Suprapubic skin (tissue), 4 donors: Measurements from ENCODE around the gene PPP3CB. TPM values are rescaled to one million over a fixed set of nuclear protein-coding genes. Genes with fewer than 3 reads are reported as not detected.

Experiments used
- DNase-seq, 2 donors: peaks; one replicate each; pipeline ENCODE4 v3.0.0-alpha.2; 2019; ENCODE audit warnings: low spot score in 2 of 2
- H3K27ac ChIP-seq: fragments of 200-600 bp; sonication (generic); one replicate; pipeline ENCODE4 v1.5.1; 2019
- H3K27me3 ChIP-seq: fragments of 200-600 bp; sonication (generic); one replicate; pipeline ENCODE4 v1.5.1; 2019
- H3K36me3 ChIP-seq: fragments of 200-600 bp; sonication (generic); one replicate; pipeline ENCODE4 v1.5.1; 2019
- H3K4me1 ChIP-seq: fragments of 200-600 bp; sonication (generic); one replicate; pipeline ENCODE4 v1.5.1; 2019
- H3K4me3 ChIP-seq: fragments of 200-600 bp; sonication (generic); one replicate; pipeline ENCODE4 v1.5.1; 2019; ENCODE audit warnings: mild to moderate bottlenecking
- H3K9me3 ChIP-seq: fragments of 200-600 bp; sonication (generic); one replicate; pipeline ENCODE4 v1.5.1; 2019
- EP300 ChIP-seq: sonication (generic); formaldehyde crosslinking; IDR thresholded peaks from one replicate; pipeline ENCODE4 v1.6.1; 2017; ENCODE audit warnings: antibody characterized with exemption
- POLR2A ChIP-seq, 2 donors: fragments of 450-650 bp; IDR thresholded peaks; one replicate each; pipeline ENCODE4 v1.6.1; 2017; ENCODE audit warnings: antibody characterized with exemption in 2 of 2, mild to moderate bottlenecking in 2 of 2, moderate library complexity in 2 of 2
- POLR2AphosphoS5 ChIP-seq, 3 donors: sonication (generic); formaldehyde crosslinking; IDR thresholded peaks; one replicate each; pipeline ENCODE4 v1.6.1; 2017; ENCODE audit warnings: antibody characterized with exemption in 3 of 3
- WGBS: methylation state at CpG from one replicate; pipeline ENCODE4 v1.1.5; 2018; 5-methylcytosine and 5-hydroxymethylcytosine counted together
- total RNA-seq, 4 donors: library from RNA; depleted of rRNA; stranded (reverse); fragments of >200 nt; gene quantifications; one replicate each; pipeline ENCODE4 v1.1.0, GENCODE V29; 2016
- TF ChIP-seq, protein P1 (sequence below), 2 donors: fragments of 200-600 bp in 1 of 2; fragments of 450-650 bp in 1 of 2; sonication (generic) in 1 of 2; IDR thresholded peaks; one replicate each; pipeline ENCODE4 v1.5.1; 2016 to 2019; ENCODE audit warnings: antibody characterized with exemption in 2 of 2, mild to moderate bottlenecking in 1 of 2, moderate library complexity in 1 of 2

PPP3CB gene
- total RNA-seq, 4 donors from 2014 or later = 24.9 to 45.4 (median 30.5) TPM

DNA sequence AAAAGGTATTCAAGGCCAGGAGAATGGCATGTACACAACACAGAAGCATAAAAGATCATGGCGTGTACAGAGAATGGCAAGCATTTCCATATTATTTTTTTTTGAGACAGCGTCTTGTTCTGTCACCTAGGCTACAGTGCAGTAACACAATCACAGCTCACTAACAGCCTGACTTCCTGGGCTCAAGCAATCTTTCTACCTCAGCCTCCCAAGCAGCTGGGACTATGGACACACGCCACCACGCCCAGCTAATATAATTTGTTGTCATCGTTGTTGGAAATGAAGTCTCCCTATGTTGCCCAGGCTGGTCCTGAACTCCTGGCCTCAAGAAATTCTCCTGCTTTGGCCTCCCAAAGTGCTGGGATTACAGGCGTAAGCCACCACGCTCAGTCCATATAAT is 109.2 kb downstream of the PPP3CB start:
- no peak for DNase-seq
- 96% methylated on average over 7 of the region's 7 CpGs for WGBS
- H3K27me3 ChIP-seq = no peaks in the 10 kb centered on the region
- H3K4me3 ChIP-seq = no peak overlapping the region
- H3K4me1 ChIP-seq = no peaks in the 10 kb centered on the region
- H3K36me3 ChIP-seq = peaks cover 86% of the 10 kb centered on the region
- H3K9me3 ChIP-seq = no peaks in the 10 kb centered on the region
- no peak overlapping the region for H3K27ac ChIP-seq
- no peak for TF ChIP-seq POLR2AphosphoS5 (IDR thresholded peaks at IDR 0.05)
- no peak for TF ChIP-seq EP300
- TF ChIP-seq, protein P1, sequence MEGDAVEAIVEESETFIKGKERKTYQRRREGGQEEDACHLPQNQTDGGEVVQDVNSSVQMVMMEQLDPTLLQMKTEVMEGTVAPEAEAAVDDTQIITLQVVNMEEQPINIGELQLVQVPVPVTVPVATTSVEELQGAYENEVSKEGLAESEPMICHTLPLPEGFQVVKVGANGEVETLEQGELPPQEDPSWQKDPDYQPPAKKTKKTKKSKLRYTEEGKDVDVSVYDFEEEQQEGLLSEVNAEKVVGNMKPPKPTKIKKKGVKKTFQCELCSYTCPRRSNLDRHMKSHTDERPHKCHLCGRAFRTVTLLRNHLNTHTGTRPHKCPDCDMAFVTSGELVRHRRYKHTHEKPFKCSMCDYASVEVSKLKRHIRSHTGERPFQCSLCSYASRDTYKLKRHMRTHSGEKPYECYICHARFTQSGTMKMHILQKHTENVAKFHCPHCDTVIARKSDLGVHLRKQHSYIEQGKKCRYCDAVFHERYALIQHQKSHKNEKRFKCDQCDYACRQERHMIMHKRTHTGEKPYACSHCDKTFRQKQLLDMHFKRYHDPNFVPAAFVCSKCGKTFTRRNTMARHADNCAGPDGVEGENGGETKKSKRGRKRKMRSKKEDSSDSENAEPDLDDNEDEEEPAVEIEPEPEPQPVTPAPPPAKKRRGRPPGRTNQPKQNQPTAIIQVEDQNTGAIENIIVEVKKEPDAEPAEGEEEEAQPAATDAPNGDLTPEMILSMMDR (IDR thresholded peaks at IDR 0.05) = no peak
- TF ChIP-seq POLR2A (IDR thresholded peaks at IDR 0.05) = no peak

Other genes starting within 250 kb of the PPP3CB start
- gene DNAJC9, start 248.8 kb downstream of the PPP3CB start, total RNA-seq = 10 to 100 TPM; 15.1 to 22.0 (median 19.6) TPM
- gene MRPS16, start 243.4 kb downstream of the PPP3CB start, total RNA-seq = 10 to 100 TPM; 30.3 to 50.3 (median 43.8) TPM
- 10 to 100 TPM in 1 of 4 donors, 1 to 10 TPM in 3; 2.6 to 12.9 (median 4.3) TPM for gene CFAP70, start 137.2 kb downstream of the PPP3CB start, total RNA-seq
- 100 to 1,000 TPM in 2 of 4 donors, 10 to 100 TPM in 2; 93.5 to 153 (median 100) TPM for gene ANXA7, start 82.0 kb downstream of the PPP3CB start, total RNA-seq
- 1 to 10 TPM; 1.9 to 6.4 (median 2.1) TPM for gene MSS51, start 62.5 kb downstream of the PPP3CB start, total RNA-seq
- 100 to 1,000 TPM in 1 of 4 donors, 10 to 100 TPM in 3; 52.2 to 110 (median 79.5) TPM for gene USP54, start 95.3 kb upstream of the PPP3CB start, total RNA-seq
- gene MYOZ1, start 145.4 kb upstream of the PPP3CB start, total RNA-seq = 1 to 10 TPM in 1 of 4 donors, under 1 TPM in 1, not detected in 2; 0.73 to 1.3 TPM
- not detected for gene SYNPO2L, start 160.0 kb upstream of the PPP3CB start, total RNA-seq
- gene AGAP5, start 202.1 kb upstream of the PPP3CB start, total RNA-seq = 10 to 100 TPM in 1 of 4 donors, 1 to 10 TPM in 3; 2.1 to 10.1 (median 5.8) TPM
- 10 to 100 TPM; 68.8 to 74.4 (median 70.8) TPM for gene SEC24C, start 248.3 kb upstream of the PPP3CB start, total RNA-seq